Left ventricle myocardium superior (tissue), 1 donor: ENCODE results near the gene PBLD. TPM values are rescaled to one million over a fixed set of nuclear protein-coding genes. Genes with fewer than 3 reads are reported as not detected.
"Not testable (repeated sequence)": the region's sequence is repeated elsewhere in the genome, so short reads cannot be mapped to it uniquely, and the experiment has no call there.

Experiments
- ATAC-seq: fragments of 200-7000 bp; cut with Tn5 transposase; one replicate; pipeline ENCODE4 v1.9.1; 2020; ENCODE audit warnings: mild to moderate bottlenecking, moderate library complexity
- DNase-seq: peaks from one replicate; pipeline ENCODE4 v3.0.0-alpha.2; 2020
- intact Hi-C: fragments of 100-400 bp; cut with micrococcal nuclease; formaldehyde crosslinking; loops from one replicate; pipeline ENCODE4 v1.11.0; 2022
- total RNA-seq: library from RNA; stranded (reverse); fragmentation: NEBNext Ultra II Directional; extraction: Animal tissue kit (Norgen Biotek cat#: 25700); gene quantifications from one replicate; pipeline ENCODE4 v1.2.1, GENCODE V29; 2021
- donor health status: DM: no; HTN: yes; CAD: no; lungs with severe emphysema.

PBLD gene
- total RNA-seq, 1 donor from 2014 or later, result 4.6 TPM

DNA sequence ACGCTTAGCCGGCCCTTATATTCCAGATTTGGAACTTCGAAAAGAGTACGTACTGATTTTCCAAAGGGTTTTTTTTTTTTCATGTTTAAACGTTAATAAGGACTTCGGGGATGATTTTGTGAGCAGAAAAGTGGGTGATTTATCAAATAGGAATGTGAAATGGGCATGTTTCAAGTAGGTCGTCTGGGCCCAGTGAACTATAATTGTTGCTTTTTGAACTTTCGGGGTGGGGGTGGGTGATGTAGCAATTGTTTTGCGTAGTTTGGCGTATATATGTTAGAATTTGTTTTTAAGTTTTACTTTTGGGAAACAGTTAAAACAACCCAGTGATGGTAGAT, 299 bp upstream of the PBLD start:
- ATAC-seq (no peak), DNase-seq (no peak)
- intact Hi-C loops, result no loop called here

DNA sequence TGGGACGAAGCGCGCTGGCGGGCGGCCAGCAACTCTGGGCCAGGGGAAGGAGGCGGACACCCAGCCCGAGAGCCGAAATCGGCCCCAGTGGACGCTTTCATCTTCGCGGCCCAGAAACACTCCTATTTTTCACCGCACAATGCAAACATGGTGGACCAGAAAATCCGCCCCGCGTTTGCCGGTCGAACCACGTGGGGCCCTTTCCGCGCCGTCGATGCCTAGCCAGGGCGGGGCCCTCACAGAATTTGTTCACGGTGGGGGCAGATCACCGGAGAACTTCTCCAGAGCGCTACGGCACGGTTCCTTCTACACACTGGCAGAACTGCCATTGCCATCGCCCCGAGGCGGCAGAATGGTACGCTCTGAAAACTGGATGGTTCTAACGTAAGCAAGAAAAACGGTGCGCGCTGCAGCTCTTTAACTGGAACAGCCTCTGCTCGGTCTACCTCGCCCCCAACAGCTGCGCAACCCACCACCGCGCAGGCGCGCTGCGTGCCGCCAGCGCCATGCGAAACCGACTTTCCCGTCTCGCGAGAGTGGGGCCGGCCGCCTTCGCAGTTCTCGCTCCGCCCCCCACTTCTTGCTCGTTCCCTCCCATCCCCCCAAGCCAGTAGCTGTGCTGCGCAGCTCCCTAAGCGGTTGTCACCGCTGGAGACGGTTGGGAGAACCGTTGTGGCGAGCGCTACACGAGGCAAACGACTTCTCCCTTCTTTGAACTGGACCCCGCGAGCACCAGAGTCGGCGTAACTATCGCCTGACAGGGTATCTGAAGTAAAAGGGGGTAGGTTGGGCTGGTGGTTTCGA, 1.1 kb downstream of the PBLD start, which contains the start of gene HNRNPH3:
HNRNPH3 (plus strand) TSS at position 610 of the 804 bp plus-strand sequence. CDS start 5,158 bp downstream, outside the sequence.
- intact Hi-C loops, result no loop called here
- peak; percentile 93 for ATAC-seq
- DNase-seq, result peak; percentile 99

- intact Hi-C loops, result no loop called here
Measured at GRCh38 chr10:68330852-68331454, 1.8 kb downstream of the PBLD start.

GRCh38 chr10:68329506-68329861, 3.2 kb downstream of the PBLD start:
- ATAC-seq, result no peak
- DNase-seq, result no peak
- intact Hi-C loops, result no loop called here

More at GRCh38 chr10:68330852-68331454, 1.8 kb downstream of the PBLD start:
- ATAC-seq (peak; percentile 5), DNase-seq (peak; percentile 45)

DNA sequence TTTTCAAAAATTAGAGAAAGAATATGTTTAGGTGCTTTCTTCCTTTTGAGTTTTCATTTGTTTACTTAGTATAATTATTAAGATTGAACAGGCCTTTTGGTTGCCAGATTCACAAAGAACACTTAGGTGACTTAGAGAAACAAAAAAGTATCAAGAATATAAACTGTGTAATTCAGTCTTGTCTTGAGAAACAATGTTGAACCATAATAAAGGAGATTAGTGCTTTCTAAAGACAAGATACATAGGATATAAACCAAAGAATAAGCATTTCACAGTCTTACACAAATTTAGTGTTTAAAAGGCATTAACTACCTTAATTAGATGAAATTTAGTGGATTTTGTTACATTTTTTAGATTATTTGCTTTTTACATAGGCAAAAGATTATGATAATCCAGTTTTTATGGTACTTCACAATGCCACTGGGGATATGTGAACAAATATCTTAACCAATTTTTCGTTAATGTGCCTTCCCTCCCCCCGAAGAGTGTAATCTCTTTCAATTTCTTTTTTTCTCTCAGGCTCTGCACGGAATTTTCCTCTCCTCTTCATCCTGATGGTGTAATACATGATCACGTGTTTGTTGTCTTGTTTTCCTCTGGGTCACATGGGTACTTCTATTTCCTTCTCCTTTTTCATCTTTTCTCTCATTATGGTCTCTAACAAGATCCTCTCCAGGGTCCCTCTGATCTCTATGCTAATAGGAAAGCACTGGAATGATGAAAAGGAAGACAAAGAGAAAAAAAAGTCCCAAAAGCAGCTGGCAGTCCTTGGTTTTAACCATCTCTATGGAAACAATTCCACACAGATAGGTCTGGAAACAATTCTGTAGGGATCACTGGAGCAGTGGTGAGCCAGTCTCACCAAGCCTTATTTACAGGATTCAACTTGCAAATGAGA, 4.6 kb downstream of the PBLD start:
- DNase-seq, result no peak
- intact Hi-C loops, result no loop called here
- no peak for ATAC-seq

DNA sequence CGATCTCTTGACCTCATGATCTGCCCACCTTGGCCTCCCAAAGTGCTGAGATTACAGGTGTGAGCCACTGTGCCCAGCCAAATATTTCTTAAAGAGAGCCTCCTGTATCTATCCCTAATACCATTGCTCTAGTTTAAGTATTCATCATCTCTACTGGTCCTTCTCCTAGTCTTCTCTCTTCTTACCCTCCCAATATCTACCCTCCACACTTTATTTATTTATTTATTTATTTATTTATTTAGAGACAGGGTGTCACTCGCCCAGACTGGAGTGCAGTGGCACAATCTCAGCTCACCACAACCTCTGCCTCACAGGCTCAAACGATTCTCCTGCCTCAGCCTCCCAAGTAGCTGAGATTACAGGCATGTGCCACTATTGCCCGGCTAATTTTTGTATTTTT, 8.3 kb downstream of the PBLD start:
- DNase-seq, intact Hi-C loops, ATAC-seq: not testable (repeated sequence)

DNA sequence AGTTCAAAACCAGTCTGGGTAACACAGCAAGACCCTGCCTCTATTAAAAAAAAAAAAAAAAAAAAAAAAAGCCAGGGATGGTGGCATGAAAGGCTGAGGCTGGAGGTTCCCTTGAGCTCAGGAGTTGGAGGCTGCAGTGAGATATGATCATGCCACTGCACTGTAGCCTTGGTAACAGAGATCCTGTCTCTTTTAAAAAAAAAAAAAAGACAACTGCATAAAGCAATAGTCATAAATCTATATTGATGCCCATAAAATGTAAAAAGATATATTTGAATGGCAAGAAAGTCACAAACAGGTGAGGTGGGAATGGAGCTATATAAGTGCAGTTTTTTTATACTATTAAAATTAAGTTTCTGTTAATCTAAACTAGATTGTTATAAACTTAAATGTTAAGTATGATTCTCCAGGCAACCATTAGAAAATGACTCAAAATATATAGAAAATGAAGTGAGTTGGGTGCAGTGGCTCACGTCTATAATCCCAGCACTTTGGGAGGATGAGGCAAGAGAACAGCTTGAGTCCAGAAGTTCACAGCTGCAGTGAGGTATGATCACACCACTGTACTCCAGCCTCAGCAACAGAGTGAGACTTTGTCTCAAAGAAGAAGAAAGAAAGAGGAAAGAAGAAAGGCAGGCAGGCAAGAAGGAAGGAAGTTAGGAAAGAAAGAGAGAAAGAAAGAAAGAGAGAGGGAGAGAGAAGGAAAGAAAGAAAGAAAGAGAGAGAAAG, 14.2 kb downstream of the PBLD start:
- intact Hi-C loops, result no loop called here
- DNase-seq, result no peak
- ATAC-seq, result no peak

DNA sequence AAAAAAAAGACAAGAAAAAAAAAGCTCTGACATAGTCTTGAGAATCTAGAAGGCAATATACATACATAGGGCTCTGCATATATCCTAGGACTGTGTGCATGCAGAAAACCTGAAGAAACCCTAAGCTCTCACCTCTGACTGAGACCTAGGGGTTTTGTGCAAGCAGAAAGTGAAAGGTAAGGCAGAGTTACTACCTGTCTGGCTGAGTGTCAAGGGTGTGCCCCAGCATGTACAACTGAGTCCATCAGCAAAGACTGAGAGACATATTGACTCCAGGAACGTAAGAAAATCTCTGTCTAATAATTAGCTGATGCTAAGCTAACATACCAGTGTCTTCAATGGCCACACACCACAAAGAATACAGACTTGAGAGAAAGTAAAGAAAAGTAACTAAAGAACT, 17.1 kb downstream of the PBLD start:
- ATAC-seq (no peak), DNase-seq (no peak)
- intact Hi-C loops, result no loop called here

- ATAC-seq, DNase-seq, intact Hi-C loops: not testable (repeated sequence)
Measured at GRCh38 chr10:68314930-68315329, 17.8 kb downstream of the PBLD start.

DNA sequence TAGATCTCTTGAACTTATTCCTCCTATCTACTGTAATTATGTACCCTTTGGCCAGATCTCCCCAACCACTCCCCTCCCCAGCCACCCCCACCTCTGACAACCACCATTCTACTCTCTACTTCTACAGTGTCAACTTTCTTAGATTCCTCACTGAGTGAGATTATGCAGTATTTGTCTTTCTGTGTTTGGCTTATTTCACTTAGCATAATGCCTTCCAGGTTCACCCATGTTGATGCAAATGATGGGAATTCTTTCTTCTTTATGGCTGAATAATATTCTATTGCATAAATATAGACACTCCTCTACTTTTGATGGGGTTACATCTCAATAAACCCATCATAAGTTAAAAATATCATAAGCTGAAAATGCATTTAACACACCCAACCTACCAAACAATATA, 22.2 kb downstream of the PBLD start:
- ATAC-seq, result no peak
- intact Hi-C loops, result no loop called here
- DNase-seq, result no peak

GRCh38 chr10:68305854-68306253, 26.9 kb downstream of the PBLD start:
- no peak for ATAC-seq
- DNase-seq, result no peak
- intact Hi-C loops, result loop anchor here (10.0 kb wide), 1 partner anchor 91 kb away; no protein-coding TSS in a partner anchor

GRCh38 chr10:68303849-68304412, 28.8 kb downstream of the PBLD start:
- DNase-seq (no peak), ATAC-seq (no peak)
- intact Hi-C loops, result loop anchor here (10.0 kb wide), 1 partner anchor 89 kb away; no protein-coding TSS in a partner anchor

DNA sequence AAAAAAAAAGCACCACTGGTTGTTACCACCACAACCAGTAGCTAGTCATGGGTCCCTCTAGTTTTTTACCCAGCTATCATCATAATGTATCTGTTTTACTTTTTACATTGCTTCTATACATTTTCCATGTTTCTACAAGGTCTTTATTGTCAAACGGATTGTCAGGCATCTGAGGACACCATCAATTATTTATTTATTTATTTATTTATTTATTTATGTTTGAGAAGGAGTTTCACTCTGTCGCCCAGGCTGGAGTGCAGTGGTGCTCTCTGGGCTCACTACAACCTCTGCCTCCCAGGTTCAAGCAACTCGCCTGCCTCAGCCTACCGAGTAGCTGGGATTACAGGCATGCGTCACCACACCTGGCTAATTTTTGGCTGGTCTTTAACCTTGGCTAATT, 29.9 kb downstream of the PBLD start:
- ATAC-seq, result no peak
- no peak for DNase-seq
- intact Hi-C loops, result loop anchor here (10.0 kb wide), 1 partner anchor 88 kb away; no protein-coding TSS in a partner anchor

GRCh38 chr10:68302503-68302823, 30.3 kb downstream of the PBLD start:
- intact Hi-C loops, result loop anchor here (10.0 kb wide), 1 partner anchor 88 kb away; no protein-coding TSS in a partner anchor
- no peak for ATAC-seq
- no peak for DNase-seq

- DNase-seq (no peak), ATAC-seq (peak; percentile 76)
- intact Hi-C loops, result loop anchor here (10.0 kb wide), 1 partner anchor 87 kb away; no protein-coding TSS in a partner anchor
Measured at GRCh38 chr10:68301790-68302502, 30.8 kb downstream of the PBLD start.

GRCh38 chr10:68301301-68301700, 31.4 kb downstream of the PBLD start:
- ATAC-seq (no peak), DNase-seq (no peak)
- intact Hi-C loops, result loop anchor here (10.0 kb wide), 1 partner anchor 86 kb away; no protein-coding TSS in a partner anchor

DNA sequence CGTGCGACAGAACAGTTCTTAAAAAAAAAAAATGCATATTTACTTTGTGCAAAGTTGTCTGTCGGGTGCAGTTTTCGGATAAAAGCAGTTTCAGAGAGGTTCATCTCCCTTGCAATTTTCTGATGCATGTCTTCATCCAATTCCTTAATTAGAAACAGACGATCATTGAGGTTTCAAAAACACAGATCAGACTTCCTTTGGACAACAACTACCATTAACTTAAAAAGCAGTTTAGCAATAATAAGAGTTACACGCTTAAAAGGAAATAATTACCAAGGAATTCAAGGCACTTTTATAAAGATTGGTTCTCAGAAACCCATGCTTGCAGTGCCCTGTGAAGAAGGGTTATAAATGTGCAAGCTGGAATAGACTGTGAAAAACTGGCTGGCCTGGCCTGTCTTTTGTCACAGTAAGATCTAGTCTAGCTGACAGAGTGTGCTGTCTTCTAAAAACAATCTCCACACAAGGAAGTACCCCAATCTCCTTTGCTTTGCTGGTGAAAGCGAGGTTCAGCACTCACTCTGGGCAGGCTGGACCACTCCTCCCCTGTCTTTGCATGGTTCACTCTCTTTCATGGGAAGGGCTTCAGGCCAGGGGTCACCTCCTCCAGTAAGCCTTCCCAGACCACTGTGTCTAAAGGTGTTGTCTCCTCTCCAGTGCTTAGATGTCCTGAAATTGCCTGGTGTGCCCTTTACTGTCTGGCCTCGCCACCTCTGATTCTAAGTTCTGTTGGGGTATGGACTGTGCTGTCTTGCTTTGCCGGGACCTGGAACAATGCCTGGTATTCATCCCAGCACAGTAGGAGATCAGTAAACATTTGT, 35.7 kb downstream of the PBLD start:
- DNase-seq (no peak), ATAC-seq (no peak)
- intact Hi-C loops, result no loop called here
